Measurements from ENCODE around the gene MGAT4B. TPM values are rescaled to one million over a fixed set of nuclear protein-coding genes. Genes with fewer than 3 reads are reported as not detected.

The MGAT4B gene
- total and polyA plus RNA-seq, 2 donors (not counting 1 experiment from before 2014, with no cell fraction given) = 157 to 172 TPM

GRCh38 chr5:179767496-179768100 lies 39.1 kb downstream of the MGAT4B start:
- H3K4me3 ChIP-seq (replicated peaks in 1 of 4; ENCODE audit: control extremely low read depth in 1 of 4, insufficient read depth in 1 of 4, low read depth in 3 of 4, low read length in 4 of 4) = no peak overlapping the region
- no peak overlapping the region for H3K4me2 ChIP-seq (ENCODE audit: extremely low read depth, insufficient read depth, low read length)
- peak in 1 of 2 donors; percentile 20 for DNase-seq (ENCODE audit: low read depth in 2 of 2)
- H4K20me1 ChIP-seq (ENCODE audit: control insufficient read depth, extremely low read depth, insufficient read depth, low read length) = no peaks in the 10 kb centered on the region
- H3K27me3 ChIP-seq (ENCODE audit: control insufficient read depth, insufficient read depth, low read length) = no peaks in the 10 kb centered on the region
- no peaks in the 10 kb centered on the region for H3K9me3 ChIP-seq (ENCODE audit: control insufficient read depth, insufficient read depth, low read depth, low read length)
- H3K36me3 ChIP-seq (ENCODE audit: control insufficient read depth, insufficient read depth, low read length) = peaks cover 19% of the 10 kb centered on the region
- H3K9ac ChIP-seq (ENCODE audit: insufficient read depth, low read length) = no peak overlapping the region
- peaks cover 26% of the 10 kb centered on the region for H3K4me1 ChIP-seq (ENCODE audit: control insufficient read depth, extremely low read depth, insufficient read depth, low read length)
- peaks cover 34% of the 10 kb centered on the region for H3K79me2 ChIP-seq (ENCODE audit: control insufficient read depth, insufficient read depth, low read length)
- TF ChIP-seq, protein P1, sequence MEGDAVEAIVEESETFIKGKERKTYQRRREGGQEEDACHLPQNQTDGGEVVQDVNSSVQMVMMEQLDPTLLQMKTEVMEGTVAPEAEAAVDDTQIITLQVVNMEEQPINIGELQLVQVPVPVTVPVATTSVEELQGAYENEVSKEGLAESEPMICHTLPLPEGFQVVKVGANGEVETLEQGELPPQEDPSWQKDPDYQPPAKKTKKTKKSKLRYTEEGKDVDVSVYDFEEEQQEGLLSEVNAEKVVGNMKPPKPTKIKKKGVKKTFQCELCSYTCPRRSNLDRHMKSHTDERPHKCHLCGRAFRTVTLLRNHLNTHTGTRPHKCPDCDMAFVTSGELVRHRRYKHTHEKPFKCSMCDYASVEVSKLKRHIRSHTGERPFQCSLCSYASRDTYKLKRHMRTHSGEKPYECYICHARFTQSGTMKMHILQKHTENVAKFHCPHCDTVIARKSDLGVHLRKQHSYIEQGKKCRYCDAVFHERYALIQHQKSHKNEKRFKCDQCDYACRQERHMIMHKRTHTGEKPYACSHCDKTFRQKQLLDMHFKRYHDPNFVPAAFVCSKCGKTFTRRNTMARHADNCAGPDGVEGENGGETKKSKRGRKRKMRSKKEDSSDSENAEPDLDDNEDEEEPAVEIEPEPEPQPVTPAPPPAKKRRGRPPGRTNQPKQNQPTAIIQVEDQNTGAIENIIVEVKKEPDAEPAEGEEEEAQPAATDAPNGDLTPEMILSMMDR (conservative IDR thresholded peaks at IDR 0.05 in 1 of 2, IDR thresholded peaks at IDR 0.05 in 1 of 2; ENCODE audit: low read depth in 1 of 2, low read length in 2 of 2) = no peak
- TF ChIP-seq EZH2 (IDR thresholded peaks at IDR 0.05; ENCODE audit: low read length, missing control alignments) = no peak
- no peak overlapping the region for H2AFZ ChIP-seq (ENCODE audit: low read length)
- H3K27ac ChIP-seq (ENCODE audit: insufficient read depth, low read length) = no peak overlapping the region

DNA sequence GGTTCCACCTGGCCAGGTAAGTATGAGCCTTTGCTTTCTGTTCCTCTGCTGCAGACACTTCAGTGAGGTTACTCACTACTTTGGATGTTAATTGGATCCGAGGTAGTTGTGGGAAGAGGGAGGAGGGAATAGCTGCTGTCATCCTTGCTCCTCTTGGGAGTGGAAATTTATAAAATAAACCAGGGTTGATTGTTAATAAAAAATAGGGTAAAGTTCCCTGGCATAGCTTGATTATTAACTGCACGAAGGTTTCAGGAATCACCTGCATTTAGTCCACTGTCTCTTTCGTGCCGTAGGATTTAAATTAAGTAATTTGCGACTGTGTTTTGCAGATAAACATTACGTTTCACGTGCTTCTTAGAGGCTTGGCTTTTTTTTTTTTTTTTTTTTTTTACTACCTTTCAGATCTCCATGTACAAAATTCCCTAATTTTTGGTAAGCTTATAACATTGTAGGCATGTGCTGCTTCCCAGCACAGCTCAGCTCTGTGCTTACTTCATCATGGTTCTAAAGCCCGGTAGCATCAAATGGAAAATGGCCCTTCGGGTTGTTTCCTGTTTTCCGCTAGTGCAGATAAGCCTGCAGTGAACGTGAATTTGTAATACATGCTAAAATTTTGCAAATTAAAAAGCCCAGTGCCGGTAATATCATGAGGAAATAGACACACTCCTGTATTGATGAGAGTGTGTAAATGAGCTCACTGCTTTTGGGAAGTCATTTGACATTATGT lies 39.8 kb downstream of the MGAT4B start:
- peaks cover 37% of the 10 kb centered on the region for H3K79me2 ChIP-seq (ENCODE audit: control insufficient read depth, insufficient read depth, low read length)
- H3K9ac ChIP-seq (ENCODE audit: insufficient read depth, low read length) = no peak overlapping the region
- H3K4me1 ChIP-seq (ENCODE audit: control insufficient read depth, extremely low read depth, insufficient read depth, low read length) = peaks cover 31% of the 10 kb centered on the region
- peak in 1 of 2 donors; percentile 25 for DNase-seq (ENCODE audit: low read depth in 2 of 2)
- no peak overlapping the region for H2AFZ ChIP-seq (ENCODE audit: low read length)
- H3K27ac ChIP-seq (ENCODE audit: insufficient read depth, low read length) = peak overlapping the region; percentile 18
- no peak overlapping the region for H3K4me2 ChIP-seq (ENCODE audit: extremely low read depth, insufficient read depth, low read length)
- no peaks in the 10 kb centered on the region for H4K20me1 ChIP-seq (ENCODE audit: control insufficient read depth, extremely low read depth, insufficient read depth, low read length)
- no peaks in the 10 kb centered on the region for H3K9me3 ChIP-seq (ENCODE audit: control insufficient read depth, insufficient read depth, low read depth, low read length)
- TF ChIP-seq EZH2 (IDR thresholded peaks at IDR 0.05; ENCODE audit: low read length, missing control alignments) = no peak
- TF ChIP-seq, protein P1 (conservative IDR thresholded peaks at IDR 0.05 in 1 of 2, IDR thresholded peaks at IDR 0.05 in 1 of 2; ENCODE audit: low read depth in 1 of 2, low read length in 2 of 2) = no peak
- H3K36me3 ChIP-seq (ENCODE audit: control insufficient read depth, insufficient read depth, low read length) = peaks cover 19% of the 10 kb centered on the region
- H3K27me3 ChIP-seq (ENCODE audit: control insufficient read depth, insufficient read depth, low read length) = no peaks in the 10 kb centered on the region
- H3K4me3 ChIP-seq (replicated peaks in 1 of 4; ENCODE audit: control extremely low read depth in 1 of 4, insufficient read depth in 1 of 4, low read depth in 3 of 4, low read length in 4 of 4) = no peak overlapping the region

- Histone ChIP-seq H3K4me2 (ENCODE audit: extremely low read depth, insufficient read depth, low read length) (no peak overlapping the region), H4K20me1 (ENCODE audit: control insufficient read depth, extremely low read depth, insufficient read depth, low read length) (no peaks in the 10 kb centered on the region), H3K27ac (ENCODE audit: insufficient read depth, low read length) (peak overlapping the region; percentile 50), H3K4me1 (ENCODE audit: control insufficient read depth, extremely low read depth, insufficient read depth, low read length) (peaks cover 34% of the 10 kb centered on the region), H3K4me3 (replicated peaks in 1 of 4; ENCODE audit: control extremely low read depth in 1 of 4, insufficient read depth in 1 of 4, low read depth in 3 of 4, low read length in 4 of 4) (no peak overlapping the region), H3K27me3 (ENCODE audit: control insufficient read depth, insufficient read depth, low read length) (no peaks in the 10 kb centered on the region), H3K79me2 (ENCODE audit: control insufficient read depth, insufficient read depth, low read length) (peaks cover 43% of the 10 kb centered on the region), H3K36me3 (ENCODE audit: control insufficient read depth, insufficient read depth, low read length) (peaks cover 16% of the 10 kb centered on the region), H3K9me3 (ENCODE audit: control insufficient read depth, insufficient read depth, low read depth, low read length) (no peaks in the 10 kb centered on the region), H2AFZ (ENCODE audit: low read length) (no peak overlapping the region), H3K9ac (ENCODE audit: insufficient read depth, low read length) (no peak overlapping the region)
- TF ChIP-seq, protein P1 (conservative IDR thresholded peaks at IDR 0.05 in 1 of 2, IDR thresholded peaks at IDR 0.05 in 1 of 2; ENCODE audit: low read depth in 1 of 2, low read length in 2 of 2) = no peak
- TF ChIP-seq EZH2 (IDR thresholded peaks at IDR 0.05; ENCODE audit: low read length, missing control alignments) = no peak
- peak; percentile 31 to 85 for DNase-seq (ENCODE audit: low read depth in 2 of 2)
Measured at GRCh38 chr5:179766021-179766725, 40.5 kb downstream of the MGAT4B start.

Data from fibroblast of lung (primary cell).